GM21423 (cell line): ENCODE data around the gene DDX11.
"Not testable (repeated sequence)": the region's sequence is repeated elsewhere in the genome, so short reads cannot be mapped to it uniquely, and the experiment has no call there.

ENCODE experiments used
- ATAC-seq: cut with Tn5 transposase; IDR thresholded peaks from one replicate; pipeline ENCODE4 v1.9.1; 2021; ENCODE audit warnings: mild to moderate bottlenecking, moderate library complexity; ENCODE audit not compliant: unreplicated experiment

The DDX11 gene

GRCh38 chr12:31098363-31098762 is 24.7 kb downstream of the DDX11 start:
- ATAC-seq: not testable (repeated sequence)

- ATAC-seq: not testable (repeated sequence)
These were observed 25.1 kb downstream of the DDX11 start for GRCh38 chr12:31098771-31099170.

GRCh38 chr12:31099434-31099833 is 25.8 kb downstream of the DDX11 start:
- not testable (repeated sequence) for ATAC-seq

- peak; percentile 55 for ATAC-seq
These were observed 27.0 kb downstream of the DDX11 start for GRCh38 chr12:31100503-31101208.

GRCh38 chr12:31102125-31102524 is 28.5 kb downstream of the DDX11 start:
- ATAC-seq: not testable (repeated sequence)

- ATAC-seq: not testable (repeated sequence)
These were observed 28.9 kb downstream of the DDX11 start for GRCh38 chr12:31102596-31102995.

GRCh38 chr12:31103561-31103975 is 29.9 kb downstream of the DDX11 start:
- ATAC-seq: not testable (repeated sequence)

GRCh38 chr12:31104220-31104619 is 30.6 kb downstream of the DDX11 start:
- not testable (repeated sequence) for ATAC-seq

- ATAC-seq: not testable (repeated sequence)
These were observed 31.1 kb downstream of the DDX11 start for GRCh38 chr12:31104773-31105172.

GRCh38 chr12:31105668-31106067 is 32.0 kb downstream of the DDX11 start:
- no peak for ATAC-seq

GRCh38 chr12:31106101-31106803 is 32.6 kb downstream of the DDX11 start:
- ATAC-seq: no peak

GRCh38 chr12:31109773-31110172 is 36.1 kb downstream of the DDX11 start:
- ATAC-seq: not testable (repeated sequence)

GRCh38 chr12:31110263-31110662 is 36.6 kb downstream of the DDX11 start:
- ATAC-seq: not testable (repeated sequence)

- not testable (repeated sequence) for ATAC-seq
These were observed 41.5 kb downstream of the DDX11 start for GRCh38 chr12:31115092-31115601.

- not testable (repeated sequence) for ATAC-seq
These were observed 43.2 kb downstream of the DDX11 start for GRCh38 chr12:31116846-31117202.

- ATAC-seq: peak; percentile 86
These were observed 43.7 kb downstream of the DDX11 start for GRCh38 chr12:31117203-31118011.

- ATAC-seq: no peak
These were observed 44.9 kb downstream of the DDX11 start for GRCh38 chr12:31118347-31119191.

- ATAC-seq: no peak
These were observed 45.6 kb downstream of the DDX11 start for GRCh38 chr12:31119192-31119802.

- ATAC-seq: no peak
These were observed 46.1 kb downstream of the DDX11 start for GRCh38 chr12:31119803-31120211.
